Activated T-helper 9 cell treated with anti-CD3 and anti-CD28 coated beads, Interleukin-2, amount 50 U/mL, for 16 hours (primary cell): ENCODE results near the gene RAB1A.

Experiments
- DNase-seq: peaks from one replicate; pipeline ENCODE4 v3.0.0-alpha.2; 2020; ENCODE audit warnings: low read depth

The RAB1A gene

DNA sequence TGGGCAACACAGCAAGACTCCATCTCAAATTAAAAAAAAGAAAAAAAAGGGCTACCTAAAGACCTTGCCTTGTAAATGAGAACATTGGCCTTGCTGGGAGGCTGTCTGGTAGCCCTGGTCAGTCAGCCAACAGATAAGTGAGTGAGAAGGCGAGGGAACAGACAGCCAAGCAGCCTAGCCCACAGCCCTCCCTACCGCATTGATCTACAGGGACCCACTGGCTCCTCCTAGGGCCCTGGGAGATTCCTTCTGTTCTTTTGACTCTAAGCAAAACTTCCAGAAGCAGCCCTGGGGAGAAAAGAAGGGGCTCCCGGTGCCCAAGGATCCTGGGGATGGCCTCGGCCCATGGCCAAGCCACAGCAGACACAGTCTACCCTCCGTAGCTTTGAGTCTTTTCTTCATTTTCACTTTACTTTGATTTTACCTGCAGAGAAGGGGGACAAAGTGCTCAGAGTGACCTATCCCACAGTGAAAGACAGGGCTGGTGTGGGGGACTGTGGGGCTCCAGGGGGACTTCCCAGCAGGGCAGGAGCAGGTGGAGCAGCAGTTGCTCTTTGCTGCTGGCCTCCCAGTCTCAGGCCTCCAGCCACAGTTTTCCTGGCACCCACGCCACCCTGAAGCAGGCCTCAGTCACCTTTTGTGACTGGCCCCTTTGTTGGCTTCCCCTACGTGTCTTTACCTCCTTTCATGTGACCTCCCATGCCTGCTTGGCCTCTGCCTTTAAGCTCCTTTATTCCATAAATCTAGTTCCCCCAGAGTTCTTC lies 68.6 kb downstream of the RAB1A start:
- no peak for DNase-seq

DNA sequence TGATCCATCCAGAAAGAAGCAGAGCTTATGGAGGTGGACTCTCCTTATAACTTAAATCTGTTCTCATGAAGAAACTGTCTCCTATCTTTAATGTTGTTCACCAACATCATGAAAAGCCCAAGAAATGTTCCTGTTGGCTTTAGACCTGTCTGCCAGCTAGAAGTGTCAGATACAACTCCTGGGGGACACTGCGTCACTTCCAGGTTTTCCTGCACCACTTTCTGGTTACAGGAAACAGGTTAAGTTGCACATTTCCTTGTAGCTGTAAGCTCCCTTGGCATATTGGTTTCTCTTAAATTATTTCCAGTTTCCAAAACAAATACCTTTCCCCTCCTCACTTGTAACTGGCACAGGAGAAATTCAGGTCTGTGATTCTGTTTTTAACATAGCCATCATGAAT lies 70.8 kb downstream of the RAB1A start:
- no peak for DNase-seq

DNA sequence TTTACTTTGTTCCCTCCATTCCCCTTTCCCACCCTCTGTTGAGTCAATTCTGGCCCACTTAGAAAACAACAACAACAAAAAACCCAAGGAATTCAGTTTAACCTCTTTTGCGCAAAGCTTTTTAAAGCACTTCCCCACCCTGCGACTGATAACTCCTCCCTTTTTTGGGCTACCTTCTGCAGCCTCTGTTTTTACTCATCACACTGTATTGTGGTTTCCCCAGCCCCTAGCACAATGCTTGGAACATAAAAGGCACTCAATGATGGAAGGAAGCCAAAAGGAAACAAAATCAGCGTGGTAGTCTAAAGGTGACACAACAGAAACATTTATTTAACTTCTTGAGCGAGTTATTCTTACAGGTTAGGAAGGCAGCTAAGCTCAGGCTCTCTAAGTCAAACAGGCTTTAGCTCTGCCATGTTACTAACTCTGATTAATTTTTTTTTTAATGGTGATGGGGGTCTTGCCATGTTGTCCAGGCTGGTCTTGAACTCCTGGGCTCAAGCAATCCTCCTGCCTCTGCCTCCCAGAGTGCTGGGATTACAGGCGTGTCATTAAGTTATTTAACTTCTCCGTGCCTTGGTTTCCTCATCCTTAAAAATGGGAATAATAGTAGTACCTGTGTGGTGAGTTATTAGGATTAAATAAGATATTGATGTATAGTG lies 72.4 kb downstream of the RAB1A start:
- peak; percentile 29 for DNase-seq

DNA sequence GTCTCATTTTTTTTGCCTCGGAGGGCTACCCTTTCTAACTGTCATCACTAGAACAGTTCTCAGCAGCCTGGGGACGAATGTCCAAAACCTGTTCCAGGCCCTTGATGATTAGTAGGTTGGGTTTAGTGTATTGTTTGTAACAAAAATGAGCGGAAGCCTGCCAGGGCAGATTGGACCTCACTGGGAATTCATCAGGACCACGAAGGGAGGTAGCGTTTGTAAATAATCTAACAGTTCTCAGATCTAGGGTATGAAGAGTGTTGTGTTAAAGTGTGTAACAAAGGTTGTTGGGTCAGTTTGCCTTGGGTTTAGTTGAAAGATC lies 72.9 kb downstream of the RAB1A start:
- no peak for DNase-seq

DNA sequence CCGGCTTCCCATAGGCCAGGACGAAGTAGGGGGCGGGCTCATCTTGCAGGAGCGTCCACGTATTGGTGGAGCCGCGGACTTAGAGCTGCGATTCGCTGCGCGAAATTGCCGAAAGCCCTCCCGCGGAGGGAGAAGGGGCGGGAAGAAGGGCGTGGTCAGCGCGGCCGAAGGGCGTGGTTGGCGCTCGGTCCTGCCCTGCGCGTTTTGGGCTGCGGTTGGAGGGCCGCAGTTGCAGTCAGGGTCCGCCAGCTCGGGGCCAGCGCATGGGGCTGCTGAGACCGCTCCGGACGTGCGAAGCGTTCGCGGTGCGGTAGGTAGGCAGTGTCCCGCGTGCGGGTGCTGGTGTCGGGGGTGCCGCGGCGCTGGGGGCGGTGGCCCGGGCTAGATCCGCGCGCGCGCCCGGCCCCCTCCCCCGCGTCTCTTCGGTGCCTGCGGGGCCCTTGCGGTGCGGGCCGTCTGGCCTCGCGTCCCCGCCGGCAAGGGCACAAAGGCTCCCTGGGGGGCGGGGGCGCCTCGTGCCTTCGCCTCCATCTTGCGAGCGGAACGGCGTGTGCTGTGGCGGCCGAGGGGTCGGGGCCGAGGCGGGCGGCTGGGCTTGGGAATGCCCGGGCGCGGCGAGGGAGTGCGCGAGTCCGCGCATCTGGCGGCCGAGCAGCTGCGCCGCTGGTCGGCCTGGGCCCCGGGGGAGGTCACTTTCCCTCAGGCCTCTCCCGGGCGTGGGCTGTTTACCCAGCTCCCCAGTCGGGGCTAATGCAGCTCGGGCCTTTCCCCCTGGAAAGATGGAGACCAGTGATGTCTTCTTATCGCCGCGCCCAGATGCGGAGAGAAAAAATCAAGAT lies 73.5 kb downstream of the RAB1A start, which contains the start of gene CEP68:
Gene CEP68, plus strand, starts transcription at position 202 of the 839 bp plus-strand sequence. CDS start 13,029 bp downstream, outside the sequence.
- DNase-seq, result peak; percentile 93

DNA sequence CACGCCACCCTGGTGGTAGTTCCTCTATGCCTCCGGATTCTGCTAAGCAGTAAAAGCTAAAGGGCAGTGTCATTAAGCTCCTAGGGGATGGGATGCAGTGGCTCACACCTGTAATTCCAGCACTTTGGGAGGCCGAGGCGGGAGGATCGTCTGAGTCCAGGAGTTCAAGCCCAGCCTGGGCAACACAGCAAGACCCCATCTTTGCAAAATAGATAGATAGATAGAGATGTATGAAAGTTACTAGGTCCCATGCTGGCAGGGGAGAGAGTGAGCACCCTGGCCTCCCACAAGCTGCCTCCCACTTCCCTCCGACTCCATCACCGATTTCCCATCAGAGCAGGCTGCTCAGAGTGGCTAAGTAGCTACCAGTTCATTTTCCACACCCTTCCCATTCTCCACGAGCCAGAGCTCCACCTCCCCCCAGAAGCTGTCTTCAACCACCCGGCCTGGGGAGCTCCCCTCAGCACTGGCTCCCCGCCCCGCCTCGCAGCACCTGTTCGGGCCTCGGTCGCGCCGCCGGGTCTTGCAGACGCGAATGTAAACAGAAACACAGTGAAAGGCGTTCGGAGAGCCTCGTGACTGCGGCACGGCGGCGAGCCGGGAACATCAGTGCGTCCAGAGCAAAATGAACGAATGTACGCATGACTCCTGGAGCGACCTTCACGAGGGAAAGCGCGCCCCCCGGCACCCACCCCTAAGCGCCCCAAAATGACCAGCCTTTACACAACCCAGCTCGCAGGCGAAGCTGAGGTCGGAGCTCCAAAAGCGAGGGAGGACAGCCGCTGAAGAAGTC lies 74.3 kb downstream of the RAB1A start:
- DNase-seq, result peak; percentile 51

DNA sequence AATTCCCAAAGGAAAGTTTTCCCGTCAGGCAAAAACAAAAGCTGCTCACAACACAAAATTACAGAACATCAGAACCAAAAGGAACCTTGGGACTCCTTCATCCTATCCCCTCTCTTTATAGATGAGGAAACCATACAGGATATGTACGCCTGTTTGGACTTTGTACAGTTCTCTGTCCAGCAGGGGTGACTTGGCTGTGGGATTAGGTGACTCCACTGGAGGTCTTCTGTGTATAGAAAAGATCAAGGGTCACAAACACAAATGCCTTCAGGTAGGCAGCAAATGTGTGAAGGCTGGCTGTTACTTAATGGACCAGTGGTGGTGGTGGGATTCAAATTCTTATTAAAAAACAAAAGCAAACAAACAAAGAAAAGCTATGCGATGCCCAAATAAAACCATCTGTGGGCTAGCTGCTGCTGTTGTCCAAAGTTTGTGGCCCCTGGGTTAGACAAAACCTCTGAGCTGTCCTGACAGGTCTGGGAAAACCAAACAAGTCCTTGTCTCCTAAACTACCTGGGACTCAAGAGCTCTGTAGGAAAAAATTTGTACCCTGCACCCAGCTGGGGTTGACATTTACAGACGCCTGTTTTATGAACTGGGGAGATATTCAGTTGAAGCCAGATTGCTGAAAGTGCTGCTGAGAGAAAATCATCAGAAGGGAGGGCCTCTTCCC lies 75.0 kb downstream of the RAB1A start:
- DNase-seq, result no peak

DNA sequence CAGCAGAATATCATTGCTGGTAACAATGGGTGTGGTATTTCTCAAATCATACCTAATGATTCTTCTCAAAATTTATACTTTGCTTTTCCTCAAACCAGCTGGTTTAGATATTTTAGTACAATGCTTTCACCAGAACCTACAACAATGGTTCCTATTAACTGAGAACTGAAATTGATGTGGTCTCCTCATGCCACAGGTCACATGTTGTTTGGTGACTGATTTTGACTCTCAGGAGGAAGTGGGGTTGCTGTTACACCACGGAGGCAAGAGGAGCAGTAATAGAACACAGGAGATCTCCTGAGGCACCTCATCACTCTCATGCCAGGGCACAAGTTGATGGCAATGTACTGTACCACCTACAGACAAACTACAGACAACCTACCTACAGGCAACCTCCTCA lies 76.7 kb downstream of the RAB1A start:
- no peak for DNase-seq

DNA sequence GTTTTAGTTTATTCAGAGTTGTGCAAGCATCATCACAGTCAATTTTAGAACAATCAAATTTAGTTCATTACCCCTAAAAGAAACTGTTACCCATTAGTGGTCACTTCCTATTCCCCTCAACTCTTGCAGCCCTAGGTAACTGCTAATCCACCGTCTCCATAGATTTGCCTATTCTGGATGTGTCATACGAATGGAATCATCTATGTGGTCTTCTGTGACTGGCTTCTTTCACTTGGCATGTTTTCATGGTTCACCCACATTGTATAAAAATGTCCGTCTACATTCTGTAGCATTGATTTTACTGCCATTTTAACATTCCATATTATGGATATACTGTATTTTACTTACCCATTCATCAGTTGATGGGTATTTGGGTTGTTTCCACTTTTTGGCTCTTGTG lies 79.0 kb downstream of the RAB1A start:
- DNase-seq, result no peak

DNA sequence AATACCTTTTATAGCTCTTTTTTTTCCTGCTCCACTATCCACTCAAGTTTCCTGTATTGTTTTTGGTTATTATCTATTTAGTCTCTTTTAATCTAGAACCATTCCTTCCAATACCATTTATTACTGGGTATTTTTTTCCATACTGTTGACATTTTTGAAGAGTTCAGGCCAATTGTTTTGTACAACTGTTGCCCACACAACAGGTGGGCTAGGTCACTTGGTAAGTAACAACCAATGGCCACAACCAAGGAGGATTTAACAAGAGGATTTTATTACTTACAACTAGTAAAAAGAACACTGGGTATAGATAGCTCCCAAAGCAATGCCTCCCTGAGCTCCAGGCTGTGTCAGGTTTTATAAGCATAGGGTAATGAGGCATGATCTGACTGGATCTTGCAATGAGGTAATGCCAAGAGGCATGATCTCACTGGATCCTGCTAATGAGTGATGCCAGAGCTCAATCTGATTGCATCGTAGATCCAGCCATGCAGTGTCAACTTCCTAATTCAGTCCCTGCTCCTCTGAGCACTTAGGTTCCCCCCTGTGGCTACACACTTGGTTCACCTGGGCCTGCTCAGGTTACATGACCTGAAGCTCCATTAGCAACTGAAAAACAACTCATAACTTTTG lies 80.8 kb downstream of the RAB1A start:
- no peak for DNase-seq

DNA sequence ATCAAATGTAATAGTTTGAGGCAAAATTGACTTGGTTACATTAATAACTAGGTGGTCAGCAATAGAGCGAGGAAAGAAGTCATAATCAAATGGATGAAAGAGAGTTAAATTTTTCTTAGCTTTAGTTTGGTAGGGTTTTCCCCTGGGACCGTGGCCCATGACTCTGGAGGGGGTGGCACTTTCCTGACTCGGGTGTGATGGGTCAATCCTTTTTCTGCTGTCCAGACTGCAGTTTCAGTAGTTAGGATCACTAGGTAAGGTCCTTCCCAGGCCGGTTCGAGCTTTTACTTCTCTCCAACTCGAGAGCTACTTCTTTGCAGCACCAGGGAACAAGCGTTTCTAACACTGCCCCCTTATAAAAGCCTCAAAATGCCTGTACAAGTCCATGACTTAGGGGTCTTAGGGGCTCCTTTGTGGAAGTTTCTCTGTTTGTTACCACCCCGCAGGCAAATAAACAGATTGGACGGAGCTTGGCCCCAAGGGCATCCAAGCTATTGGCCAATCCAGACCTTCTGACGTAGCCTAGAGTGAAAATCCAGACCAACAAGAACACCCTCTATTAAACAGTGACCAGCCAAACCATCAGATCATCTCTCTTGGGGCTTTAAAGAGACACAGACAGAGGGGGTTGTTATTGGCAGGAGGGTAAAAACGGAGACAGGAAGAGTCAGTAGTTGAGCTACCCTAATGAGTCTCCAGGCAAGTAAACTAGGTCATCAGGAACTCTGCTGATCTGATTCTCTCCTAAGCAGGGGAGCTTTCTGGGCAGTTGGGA lies 83.1 kb downstream of the RAB1A start:
- no peak for DNase-seq

DNA sequence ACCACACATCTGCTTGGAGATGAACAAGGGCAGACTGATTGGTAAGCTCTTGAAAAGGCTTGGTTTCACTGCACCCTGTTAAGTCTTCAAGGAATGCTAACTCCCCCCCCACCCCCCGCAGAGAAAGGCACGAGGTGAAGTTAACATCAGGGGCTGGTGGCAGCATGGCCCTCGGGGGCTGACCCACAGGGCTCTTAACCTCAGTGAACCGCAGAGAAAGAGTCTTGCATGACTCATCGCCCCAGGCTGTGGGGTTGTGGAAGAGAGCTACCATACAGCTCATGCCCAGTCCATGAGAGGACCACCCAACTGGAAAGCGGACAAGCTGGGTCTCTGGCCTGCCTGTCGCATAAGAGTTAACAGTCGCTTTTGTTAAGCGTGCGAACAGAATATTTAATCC lies 84.3 kb downstream of the RAB1A start:
- no peak for DNase-seq

DNA sequence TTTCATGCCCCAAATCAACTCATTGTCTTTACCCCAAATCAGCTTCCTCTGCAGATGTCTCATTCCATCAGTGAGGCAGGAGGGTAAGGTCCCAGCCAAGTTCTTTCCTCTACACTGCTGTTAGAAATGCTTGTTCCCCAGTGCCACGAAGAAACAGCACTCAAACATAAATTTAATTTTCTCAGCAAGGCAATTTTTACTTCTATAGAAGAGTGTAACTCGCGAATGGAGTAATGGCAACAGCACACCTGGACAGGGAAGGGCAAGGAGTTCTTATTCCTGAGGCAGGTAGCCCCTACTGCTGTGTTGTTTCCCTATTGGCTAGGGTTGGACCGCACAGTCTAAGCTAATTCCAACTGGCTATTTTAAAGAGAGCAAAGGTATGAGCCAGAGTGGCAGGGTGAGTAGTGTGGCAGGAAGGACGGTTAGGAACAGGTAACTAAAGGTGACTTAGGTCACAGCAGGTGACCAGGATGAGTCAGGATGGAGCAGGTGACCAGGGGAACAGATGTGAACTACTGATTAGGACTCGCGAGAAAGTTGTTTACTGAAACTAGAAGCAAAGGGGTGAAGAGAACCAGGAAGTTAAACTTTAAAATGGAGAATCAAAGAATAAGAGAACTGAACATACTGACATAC lies 85.7 kb downstream of the RAB1A start:
- DNase-seq, result no peak

DNA sequence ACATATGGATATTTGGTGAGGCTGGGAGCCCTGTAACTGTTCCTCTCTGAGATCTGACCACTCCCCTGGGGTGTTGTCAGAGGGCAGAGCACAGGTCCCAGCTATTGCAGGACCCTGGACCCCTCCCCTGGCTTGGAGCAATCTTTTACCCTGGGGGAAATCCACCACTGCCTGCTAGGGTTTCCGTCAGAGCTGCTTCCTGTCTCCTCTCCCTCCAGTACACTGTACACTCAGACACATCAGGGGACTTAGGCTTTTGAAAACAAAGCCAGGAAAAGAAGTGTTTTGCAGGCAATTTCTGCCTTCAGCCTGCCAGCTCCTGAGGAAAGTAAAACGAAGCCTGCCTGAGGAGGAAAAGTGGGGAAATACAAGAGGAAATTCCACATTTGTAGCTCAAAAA lies 86.9 kb downstream of the RAB1A start:
- no peak for DNase-seq

DNA sequence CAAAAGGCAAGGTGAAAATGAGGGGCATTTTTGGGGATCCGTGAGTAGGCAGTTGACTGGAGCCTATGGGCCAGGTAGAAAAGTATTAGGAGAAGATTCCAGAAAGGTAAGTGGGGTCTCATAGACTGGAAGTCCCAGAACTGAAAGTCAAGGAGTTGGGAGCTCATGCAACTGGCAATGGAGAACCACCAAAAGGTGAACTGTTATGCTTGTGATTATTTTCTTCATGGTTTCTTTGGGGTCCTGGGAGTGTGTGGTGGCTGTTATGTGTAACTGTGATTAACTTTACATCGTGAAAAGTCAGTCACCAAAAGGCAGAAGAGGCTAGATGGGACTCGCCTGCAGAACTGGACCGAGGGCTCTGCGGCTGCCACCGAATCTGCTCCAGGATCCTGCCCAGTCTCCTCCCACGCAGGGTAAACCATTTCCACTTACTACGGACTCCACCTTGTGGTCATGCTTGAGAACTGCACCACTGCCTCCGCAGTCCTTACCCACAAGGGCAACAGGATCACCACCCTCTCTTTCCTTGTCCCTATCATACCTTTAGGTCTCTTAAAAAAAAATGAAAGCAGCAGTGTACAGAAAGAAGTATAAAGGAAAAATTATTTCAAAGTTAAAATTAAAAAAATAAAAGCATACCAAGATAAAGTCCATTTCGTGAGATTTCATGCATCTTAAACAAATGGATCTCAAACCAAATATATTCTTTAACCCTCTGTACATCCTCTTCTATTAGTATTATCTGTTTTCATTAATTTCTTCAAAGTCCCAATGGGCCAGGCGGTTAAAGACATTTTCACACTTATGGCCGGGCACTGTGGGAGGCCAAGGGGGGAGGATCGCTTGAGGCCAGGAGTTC lies 89.3 kb downstream of the RAB1A start:
- peak; percentile 57 for DNase-seq

DNA sequence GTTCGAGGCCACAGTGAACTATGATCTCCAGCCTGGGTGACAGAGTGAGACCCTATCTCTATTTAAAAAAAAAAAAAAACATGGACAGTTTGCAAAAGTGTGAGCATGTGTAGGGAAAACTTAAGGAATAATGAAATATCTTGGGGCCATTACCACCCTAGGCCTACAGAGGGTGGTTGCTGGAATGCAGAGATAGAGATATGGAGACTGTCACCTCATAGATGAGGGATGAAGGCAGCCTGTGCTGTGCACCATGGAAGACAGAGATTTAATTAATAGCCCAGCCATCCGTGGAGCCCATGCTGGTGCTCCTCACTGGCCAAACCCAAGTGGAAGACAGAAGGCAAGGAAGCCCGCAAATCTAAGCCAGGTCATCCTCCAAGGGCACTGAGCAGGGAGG lies 90.3 kb downstream of the RAB1A start:
- no peak for DNase-seq

DNA sequence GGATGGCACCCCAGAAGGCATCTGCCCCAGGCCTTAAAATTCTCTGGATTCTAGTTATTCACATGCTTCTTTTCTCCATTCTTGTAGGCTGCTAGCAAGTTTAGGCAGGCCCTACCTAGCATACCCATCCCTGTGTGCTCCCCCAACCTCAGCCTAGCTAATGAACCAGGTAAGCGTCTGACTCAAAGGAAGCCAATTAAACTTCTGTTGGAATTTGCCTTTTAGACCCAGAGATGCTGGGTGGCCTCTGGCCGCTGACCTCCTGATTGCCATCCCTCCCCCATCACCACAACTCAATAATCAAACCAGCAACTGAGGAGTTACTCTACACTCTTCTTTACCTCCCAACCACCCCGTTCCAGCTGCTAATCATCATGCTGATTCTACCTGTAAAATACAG lies 92.7 kb downstream of the RAB1A start:
- DNase-seq, result no peak
